SU-DHL-6 (cell line): ENCODE results near the gene UBFD1.

Experiments
- EZH2phosphoT487 ChIP-seq: fragments of 200-600 bp; sonication (generic), shearing (Covaris generic); conservative IDR thresholded peaks from 2 replicates; pipeline ENCODE4 v1.6.1; 2018; ENCODE audit warnings: mild to moderate bottlenecking, antibody characterized with exemption, low read length, moderate library complexity, mixed read lengths
- TF ChIP-seq, protein P1 (sequence below): fragments of 200-600 bp; sonication (generic); IDR thresholded peaks from one replicate; pipeline ENCODE4 v1.5.1; 2017; ENCODE audit warnings: antibody characterized with exemption, mild to moderate bottlenecking, low read length, moderate library complexity; ENCODE audit not compliant: insufficient read depth, poor library complexity, severe bottlenecking

DNA sequence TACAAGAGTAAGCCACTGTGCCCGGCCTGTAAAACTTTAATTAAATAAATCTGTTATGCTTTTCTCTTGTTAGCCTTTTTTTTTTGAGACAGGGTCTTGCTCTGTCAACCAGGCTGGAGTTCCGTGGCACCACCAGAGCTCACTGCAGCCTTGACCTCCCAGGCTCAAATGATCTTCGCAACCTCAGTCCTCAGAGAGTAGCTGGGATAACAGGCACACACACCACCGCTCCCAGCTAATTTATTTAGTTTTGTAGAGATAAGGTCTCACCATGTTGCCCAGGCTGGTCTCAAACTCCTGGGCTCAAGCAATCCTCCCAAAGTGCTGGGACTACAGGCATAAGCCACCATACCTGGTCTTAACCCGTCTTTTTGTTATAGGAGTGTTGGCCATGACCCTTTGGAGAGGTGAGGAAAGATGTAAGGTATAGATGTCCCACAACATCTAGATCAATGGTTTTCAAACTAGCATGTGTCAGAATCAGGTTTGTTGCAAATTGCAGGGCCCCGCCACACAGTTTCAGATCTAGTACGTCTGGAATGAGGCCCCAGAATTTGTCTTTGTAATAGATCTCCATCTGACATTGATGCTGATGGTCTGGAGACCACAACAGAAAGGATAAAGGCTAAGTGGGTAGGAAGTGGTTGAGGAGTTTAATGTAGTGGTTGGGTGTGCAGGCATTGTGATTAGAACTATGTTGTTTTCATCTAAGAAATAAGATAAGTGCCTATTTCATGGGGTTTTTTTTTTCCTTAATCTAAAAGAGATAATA is 43.0 kb upstream of the UBFD1 start:
- TF ChIP-seq, protein P1, sequence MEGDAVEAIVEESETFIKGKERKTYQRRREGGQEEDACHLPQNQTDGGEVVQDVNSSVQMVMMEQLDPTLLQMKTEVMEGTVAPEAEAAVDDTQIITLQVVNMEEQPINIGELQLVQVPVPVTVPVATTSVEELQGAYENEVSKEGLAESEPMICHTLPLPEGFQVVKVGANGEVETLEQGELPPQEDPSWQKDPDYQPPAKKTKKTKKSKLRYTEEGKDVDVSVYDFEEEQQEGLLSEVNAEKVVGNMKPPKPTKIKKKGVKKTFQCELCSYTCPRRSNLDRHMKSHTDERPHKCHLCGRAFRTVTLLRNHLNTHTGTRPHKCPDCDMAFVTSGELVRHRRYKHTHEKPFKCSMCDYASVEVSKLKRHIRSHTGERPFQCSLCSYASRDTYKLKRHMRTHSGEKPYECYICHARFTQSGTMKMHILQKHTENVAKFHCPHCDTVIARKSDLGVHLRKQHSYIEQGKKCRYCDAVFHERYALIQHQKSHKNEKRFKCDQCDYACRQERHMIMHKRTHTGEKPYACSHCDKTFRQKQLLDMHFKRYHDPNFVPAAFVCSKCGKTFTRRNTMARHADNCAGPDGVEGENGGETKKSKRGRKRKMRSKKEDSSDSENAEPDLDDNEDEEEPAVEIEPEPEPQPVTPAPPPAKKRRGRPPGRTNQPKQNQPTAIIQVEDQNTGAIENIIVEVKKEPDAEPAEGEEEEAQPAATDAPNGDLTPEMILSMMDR, result no peak
- no peak for TF ChIP-seq EZH2phosphoT487
